ENCODE data around the gene GRK1.

DNA sequence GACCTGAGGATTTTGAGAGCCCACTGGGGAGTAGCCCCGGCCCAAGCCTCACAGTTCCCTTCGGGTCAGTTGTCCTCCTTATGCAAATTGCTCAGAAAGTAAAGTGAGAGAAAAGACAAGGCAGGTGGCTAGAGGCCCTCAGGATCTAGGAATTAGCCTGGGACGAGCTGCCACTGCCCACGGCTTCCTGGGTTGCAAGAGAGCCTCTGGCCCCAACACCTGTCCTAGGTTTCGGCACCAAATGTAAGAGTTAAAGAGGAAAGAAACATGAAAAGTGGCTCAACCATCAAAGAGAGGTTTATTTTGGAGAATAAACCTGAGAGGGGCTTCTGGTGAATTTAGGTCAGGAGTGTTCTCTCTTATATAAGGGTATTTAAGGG, 117.6 kb downstream of the GRK1 start:
- no peak for TF ChIP-seq RXRA (IDR thresholded peaks at IDR 0.05; ENCODE audit: insufficient read depth, low read depth, low read length)
- no peak for TF ChIP-seq EZH2 (IDR thresholded peaks at IDR 0.05; ENCODE audit: low read depth, low read length, severe bottlenecking)
- no peak for TF ChIP-seq POLR2AphosphoS5 (IDR thresholded peaks at IDR 0.05; ENCODE audit: low read depth, low read length)
- TF ChIP-seq, protein P1, sequence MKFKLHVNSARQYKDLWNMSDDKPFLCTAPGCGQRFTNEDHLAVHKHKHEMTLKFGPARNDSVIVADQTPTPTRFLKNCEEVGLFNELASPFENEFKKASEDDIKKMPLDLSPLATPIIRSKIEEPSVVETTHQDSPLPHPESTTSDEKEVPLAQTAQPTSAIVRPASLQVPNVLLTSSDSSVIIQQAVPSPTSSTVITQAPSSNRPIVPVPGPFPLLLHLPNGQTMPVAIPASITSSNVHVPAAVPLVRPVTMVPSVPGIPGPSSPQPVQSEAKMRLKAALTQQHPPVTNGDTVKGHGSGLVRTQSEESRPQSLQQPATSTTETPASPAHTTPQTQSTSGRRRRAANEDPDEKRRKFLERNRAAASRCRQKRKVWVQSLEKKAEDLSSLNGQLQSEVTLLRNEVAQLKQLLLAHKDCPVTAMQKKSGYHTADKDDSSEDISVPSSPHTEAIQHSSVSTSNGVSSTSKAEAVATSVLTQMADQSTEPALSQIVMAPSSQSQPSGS (IDR thresholded peaks at IDR 0.05; ENCODE audit: low read length) = no peak
- TF ChIP-seq POLR2A (IDR thresholded peaks at IDR 0.05; ENCODE audit: control extremely low read depth in 1 of 2, low read depth in 2 of 2, low read length in 2 of 2) = no peak
- TF ChIP-seq, protein P2, sequence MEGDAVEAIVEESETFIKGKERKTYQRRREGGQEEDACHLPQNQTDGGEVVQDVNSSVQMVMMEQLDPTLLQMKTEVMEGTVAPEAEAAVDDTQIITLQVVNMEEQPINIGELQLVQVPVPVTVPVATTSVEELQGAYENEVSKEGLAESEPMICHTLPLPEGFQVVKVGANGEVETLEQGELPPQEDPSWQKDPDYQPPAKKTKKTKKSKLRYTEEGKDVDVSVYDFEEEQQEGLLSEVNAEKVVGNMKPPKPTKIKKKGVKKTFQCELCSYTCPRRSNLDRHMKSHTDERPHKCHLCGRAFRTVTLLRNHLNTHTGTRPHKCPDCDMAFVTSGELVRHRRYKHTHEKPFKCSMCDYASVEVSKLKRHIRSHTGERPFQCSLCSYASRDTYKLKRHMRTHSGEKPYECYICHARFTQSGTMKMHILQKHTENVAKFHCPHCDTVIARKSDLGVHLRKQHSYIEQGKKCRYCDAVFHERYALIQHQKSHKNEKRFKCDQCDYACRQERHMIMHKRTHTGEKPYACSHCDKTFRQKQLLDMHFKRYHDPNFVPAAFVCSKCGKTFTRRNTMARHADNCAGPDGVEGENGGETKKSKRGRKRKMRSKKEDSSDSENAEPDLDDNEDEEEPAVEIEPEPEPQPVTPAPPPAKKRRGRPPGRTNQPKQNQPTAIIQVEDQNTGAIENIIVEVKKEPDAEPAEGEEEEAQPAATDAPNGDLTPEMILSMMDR (IDR thresholded peaks at IDR 0.05; ENCODE audit: control extremely low read depth in 1 of 3, insufficient read depth in 1 of 3, low read depth in 1 of 3, low read length in 3 of 3) = no peak
- TF ChIP-seq PHF8 (conservative IDR thresholded peaks at IDR 0.05; ENCODE audit: low read depth, low read length) = no peak
- TF ChIP-seq RAD21 (IDR thresholded peaks at IDR 0.05 in 1 of 2, conservative IDR thresholded peaks at IDR 0.05 in 1 of 2; ENCODE audit: low read depth in 2 of 2, low read length in 2 of 2) = no peak
- no peak for TF ChIP-seq ATF3 (IDR thresholded peaks at IDR 0.05; ENCODE audit: insufficient read depth, low read depth, low read length)
